B cell (primary cell): ENCODE results near the gene POLR1E. TPM values are rescaled to one million over a fixed set of nuclear protein-coding genes. Genes with fewer than 3 reads are reported as not detected.

Source experiments
- ATAC-seq: fragments of 200-7000 bp; cut with Tn5 transposase; one replicate; pipeline ENCODE4 v1.10.0; 2021; ENCODE audit warnings: low read depth, mild to moderate bottlenecking, moderate number of reproducible peaks, moderate library complexity
- CTCF ChIA-PET: fragments of 350-600 bp; sonication (Branson Sonifier 250); formaldehyde crosslinking; loops from one replicate; lab custom pipeline; 2021; ENCODE audit warnings: antibody characterized with exemption, inconsistent platforms; lab: Charles Lee
- POLR2A ChIA-PET: fragments of 350-600 bp; sonication (Branson Sonifier 250); formaldehyde crosslinking; loops from one replicate; lab custom pipeline; 2021; ENCODE audit warnings: antibody characterized with exemption; lab: Charles Lee
- DNase-seq: peaks from one replicate; pipeline ENCODE4 v3.0.0; 2013
- H2AFZ ChIP-seq: 2 replicates; pipeline ENCODE4 v1.6.1; 2012; ENCODE audit warnings: mild to moderate bottlenecking, low read depth, low read length; ENCODE audit not compliant: insufficient read depth, poor library complexity, severe bottlenecking
- H3K27ac ChIP-seq, 2 donors: 1 replicate in 1 of 2; 2 replicates in 1 of 2; pipeline ENCODE4 v1.5.1; 2012 to 2013; ENCODE audit warnings: low read length in 2 of 2, mild to moderate bottlenecking in 2 of 2, moderate library complexity in 1 of 2
- H3K27me3 ChIP-seq, 4 experiments: fragments of 200-600 bp in 1 of 4; sonication (generic) in 1 of 4; replicated peaks in 1 of 4; 1 replicate in 2 of 4; 2 replicates in 2 of 4; pipeline versions ENCODE4 v1.6.1 to v1.7.0; 2013 to 2016; ENCODE audit warnings: low read length in 3 of 4, mild to moderate bottlenecking in 2 of 4, mixed read lengths in 1 of 4, moderate library complexity in 1 of 4; ENCODE audit not compliant: insufficient read depth in 4 of 4, control insufficient read depth in 3 of 4; ENCODE audit errors: control extremely low read depth in 1 of 4
- H3K36me3 ChIP-seq, 2 experiments: replicated peaks in 1 of 2; 1 replicate in 1 of 2; 2 replicates in 1 of 2; pipeline versions ENCODE4 v1.6.1 to v1.7.1; 2013; ENCODE audit warnings: low read length in 1 of 2; ENCODE audit not compliant: insufficient read depth in 2 of 2, control insufficient read depth in 1 of 2; ENCODE audit errors: control extremely low read depth in 1 of 2, extremely low read depth in 1 of 2
- H3K4me1 ChIP-seq, 2 donors: fragments of 200-600 bp in 1 of 2; sonication (generic) in 1 of 2; 1 replicate in 1 of 2; 2 replicates in 1 of 2; pipeline versions ENCODE4 v1.5.1 to v1.6.1; 2013 to 2017; ENCODE audit warnings: low read length in 2 of 2; ENCODE audit not compliant: control insufficient read depth in 2 of 2, insufficient read depth in 2 of 2
- H3K4me2 ChIP-seq: replicated peaks from 2 replicates; pipeline ENCODE3; 2012; ENCODE audit warnings: mild to moderate bottlenecking, low read depth, low read length; ENCODE audit not compliant: poor library complexity, severe bottlenecking
- H3K4me3 ChIP-seq, 5 experiments: fragments of 200-600 bp in 1 of 5; sonication (generic) in 1 of 5; 1 replicate in 3 of 5; 2 replicates in 2 of 5; pipeline versions ENCODE4 v1.5.1 to v1.7.0; 2011 to 2016; ENCODE audit warnings: low read length in 4 of 5, mild to moderate bottlenecking in 4 of 5, low read depth in 2 of 5, control low read depth in 1 of 5, moderate library complexity in 1 of 5; ENCODE audit not compliant: insufficient read depth in 1 of 5; ENCODE audit errors: control extremely low read depth in 1 of 5, extremely low read depth in 1 of 5
- H3K79me2 ChIP-seq: fragments of 200-600 bp; sonication (generic); one replicate; pipeline ENCODE4 v1.6.0; 2016; ENCODE audit warnings: low read length; ENCODE audit not compliant: control insufficient read depth, insufficient read depth
- H3K9ac ChIP-seq: fragments of 200-600 bp; sonication (generic); 2 replicates; pipeline ENCODE4 v1.6.1; 2017; ENCODE audit warnings: mild to moderate bottlenecking, low read length, moderate library complexity
- H3K9me3 ChIP-seq, 3 donors: one replicate each; pipeline versions ENCODE4 v1.6.1 to v1.7.1; 2013; ENCODE audit warnings: low read length in 2 of 3; ENCODE audit not compliant: control insufficient read depth in 2 of 3, insufficient read depth in 1 of 3; ENCODE audit errors: control extremely low read depth in 1 of 3
- H4K20me1 ChIP-seq: 2 replicates; pipeline ENCODE4 v1.6.0; 2012; ENCODE audit warnings: mild to moderate bottlenecking, low read length; ENCODE audit not compliant: insufficient read depth, control insufficient read depth, poor library complexity, severe bottlenecking
- H3K27ac Mint-ChIP-seq: one replicate; pipeline ENCODE4 v1.8.0; 2021; ENCODE audit warnings: mixed read lengths
- H3K27me3 Mint-ChIP-seq: one replicate; pipeline ENCODE4 v1.8.0; 2021; ENCODE audit warnings: mixed read lengths
- H3K4me1 Mint-ChIP-seq: one replicate; pipeline ENCODE4 v1.8.0; 2021; ENCODE audit warnings: mixed read lengths
- H3K4me3 Mint-ChIP-seq: one replicate; pipeline ENCODE4 v1.8.0; 2021; ENCODE audit warnings: mixed read lengths
- H3K9me3 Mint-ChIP-seq: one replicate; pipeline ENCODE4 v1.8.0; 2022; ENCODE audit warnings: mixed read lengths; ENCODE audit not compliant: insufficient read depth
- CTCF ChIP-seq: fragments of 200-600 bp; IDR thresholded peaks from one replicate; pipeline ENCODE4 v1.8.0; 2022; ENCODE audit warnings: antibody characterized with exemption, mild to moderate bottlenecking
- EZH2 ChIP-seq: IDR thresholded peaks from 2 replicates; pipeline ENCODE4 v1.6.1; 2012; ENCODE audit warnings: borderline replicate concordance, low read depth, mild to moderate bottlenecking, moderate library complexity, low read length; ENCODE audit not compliant: insufficient read depth, poor library complexity, severe bottlenecking
- WGBS: methylation state at CpG from one replicate; pipeline ENCODE4 v1.1.5; 2013; ENCODE audit warnings: missing lambda C conversion rate; ENCODE audit not compliant: insufficient coverage; 5-methylcytosine and 5-hydroxymethylcytosine counted together
- intact Hi-C: fragments of 100-400 bp; cut with micrococcal nuclease; formaldehyde crosslinking; loops from one replicate; pipeline ENCODE4 v1.10.0; 2022
- polyA plus RNA-seq: library from polyadenylated mRNA; depleted of rRNA; stranded (reverse); fragments of >200 nt; gene quantifications from 2 replicates; pipeline ENCODE4 v1.2.3, GENCODE V29; 2012
- total RNA-seq, 2 donors: library from RNA; stranded (reverse); fragments of 120-200 nt in 1 of 2; gene quantifications; 1 replicate in 1 of 2; 2 replicates in 1 of 2; pipeline versions ENCODE4 v1.2.3 to v1.2.4, GENCODE V29; 2013 to 2022

Gene POLR1E
- total and polyA plus RNA-seq, 2 donors (not counting 1 experiment from before 2014, with no cell fraction given) = 11.6 to 31.0 TPM

DNA sequence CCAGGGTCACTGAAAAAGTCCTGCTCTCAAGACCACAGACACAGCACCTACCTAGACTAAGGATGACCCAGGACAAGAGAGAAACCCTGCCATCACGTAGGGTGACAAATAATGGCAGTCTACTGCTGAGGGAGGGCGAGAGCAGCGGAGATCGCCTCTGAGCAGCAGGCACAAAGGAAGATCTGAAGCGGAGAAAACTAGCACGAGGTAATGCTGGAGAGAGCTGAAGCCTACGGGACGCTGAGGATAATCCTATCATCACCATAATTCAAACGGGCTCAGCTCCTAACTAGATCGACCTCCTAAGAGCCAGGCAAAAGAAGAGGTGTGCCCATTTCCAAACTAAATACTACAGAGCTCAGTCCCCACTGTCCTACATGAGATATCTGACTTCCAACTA lies 49.2 kb downstream of the POLR1E start:
- Histone ChIP-seq H3K36me3 (peaks cover 5 to 30% of the 10 kb centered on the region in 2 experiments), H4K20me1 (no peaks in the 10 kb centered on the region), H3K9me3 (no peaks in the 10 kb centered on the region), H3K27ac (no peak overlapping the region), H3K4me3 (no peak overlapping the region), H3K4me2 (no peak overlapping the region), H3K9ac (no peak overlapping the region), H2AFZ (no peak overlapping the region), H3K4me1 (peaks cover 0 to 21% of the 10 kb centered on the region in 2 donors), H3K27me3 (no peaks in the 10 kb centered on the region), H3K79me2 (no peaks in the 10 kb centered on the region)
- no peak for ATAC-seq
- intact Hi-C loops = no loop called here
- POLR2A ChIA-PET = interaction anchor here (0.7 kb wide), 1 partner anchor 42 kb away, joined by 3 read pairs; no protein-coding TSS in a partner anchor
- H3K4me1 Mint-ChIP-seq = peaks cover 29% of the 10 kb centered on the region
- no peaks in the 10 kb centered on the region for H3K27me3 Mint-ChIP-seq
- H3K27ac Mint-ChIP-seq = peak overlapping the region; percentile 17
- TF ChIP-seq EZH2 = no peak
- TF ChIP-seq CTCF = no peak
- peaks cover 2% of the 10 kb centered on the region for H3K9me3 Mint-ChIP-seq
- WGBS = 99% methylated on average over 10 of the region's 10 CpGs
- DNase-seq = no peak
- CTCF ChIA-PET = no interaction called here
- no peak overlapping the region for H3K4me3 Mint-ChIP-seq

DNA sequence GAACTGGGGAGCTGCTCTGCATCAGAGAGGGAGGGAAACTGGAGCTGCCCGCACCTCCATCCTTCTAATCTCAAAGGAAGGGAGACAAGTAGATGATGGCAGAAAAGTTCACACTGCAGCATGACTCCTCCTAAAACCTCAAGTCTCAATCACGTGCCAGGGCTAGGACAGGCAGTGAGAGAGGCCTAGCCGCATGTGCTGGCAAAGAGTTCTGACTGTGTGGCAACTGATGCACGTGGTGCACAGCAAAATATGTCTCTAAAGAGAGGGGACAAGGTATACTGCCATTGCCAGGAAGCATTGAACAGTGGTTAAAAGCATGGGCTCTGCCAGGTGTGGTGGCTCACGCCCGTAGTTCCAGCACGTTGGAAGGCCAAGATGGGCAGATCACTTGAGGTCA lies 52.4 kb downstream of the POLR1E start:
- peaks cover 0 to 45% of the 10 kb centered on the region in 2 experiments for H3K36me3 ChIP-seq
- CTCF ChIA-PET = no interaction called here
- no peak overlapping the region for H3K9ac ChIP-seq
- POLR2A ChIA-PET = no interaction called here
- peaks cover 22% of the 10 kb centered on the region for H3K4me1 Mint-ChIP-seq
- H3K4me3 ChIP-seq = no peak overlapping the region
- DNase-seq (no peak), ATAC-seq (no peak)
- H3K79me2 ChIP-seq = no peaks in the 10 kb centered on the region
- intact Hi-C loops = no loop called here
- no peak overlapping the region for H3K4me3 Mint-ChIP-seq
- H3K27ac ChIP-seq = no peak overlapping the region
- TF ChIP-seq CTCF (no peak), EZH2 (no peak)
- H3K27me3 Mint-ChIP-seq = no peaks in the 10 kb centered on the region
- no peaks in the 10 kb centered on the region for H3K9me3 ChIP-seq
- peaks cover 2% of the 10 kb centered on the region for H3K9me3 Mint-ChIP-seq
- no peaks in the 10 kb centered on the region for H3K27me3 ChIP-seq
- no peak overlapping the region for H3K4me2 ChIP-seq
- WGBS = 100% methylated on average over 5 of the region's 7 CpGs
- no peak overlapping the region for H3K27ac Mint-ChIP-seq
- peaks cover 0 to 8% of the 10 kb centered on the region in 2 donors for H3K4me1 ChIP-seq
- H2AFZ ChIP-seq = no peak overlapping the region
- no peaks in the 10 kb centered on the region for H4K20me1 ChIP-seq
